Mucosa of rectum (tissue), 2 donors: Measurements from ENCODE around the gene IL17RC.
"Not testable (repeated sequence)": the region's sequence is repeated elsewhere in the genome, so short reads cannot be mapped to it uniquely, and the experiment has no call there.

Experiments used
- H3K27ac ChIP-seq, 2 donors: one replicate each; pipeline ENCODE4 v1.7.0; 2013; ENCODE audit warnings: inconsistent platforms in 2 of 2, low read depth in 2 of 2, low read length in 2 of 2
- H3K27me3 ChIP-seq, 2 donors: one replicate each; pipeline ENCODE4 v1.7.0; 2013; ENCODE audit warnings: low read length in 2 of 2; ENCODE audit not compliant: control insufficient read depth in 2 of 2, insufficient read depth in 2 of 2
- H3K36me3 ChIP-seq, 2 donors: one replicate each; pipeline ENCODE4 v1.7.0; 2013; ENCODE audit warnings: low read length in 2 of 2; ENCODE audit not compliant: control insufficient read depth in 2 of 2, insufficient read depth in 2 of 2
- H3K4me1 ChIP-seq, 2 donors: one replicate each; pipeline ENCODE4 v1.7.0; 2013; ENCODE audit warnings: low read length in 2 of 2, mild to moderate bottlenecking in 1 of 2; ENCODE audit not compliant: control insufficient read depth in 2 of 2, insufficient read depth in 2 of 2
- H3K4me3 ChIP-seq, 2 donors: one replicate each; pipeline ENCODE4 v1.7.0; 2013; ENCODE audit warnings: low read length in 2 of 2
- H3K9ac ChIP-seq, 2 donors: one replicate each; pipeline ENCODE4 v1.7.0; 2013; ENCODE audit warnings: low read length in 2 of 2, low read depth in 1 of 2, mild to moderate bottlenecking in 1 of 2
- H3K9me3 ChIP-seq, 2 donors: one replicate each; pipeline ENCODE4 v1.7.0; 2013; ENCODE audit warnings: low read length in 2 of 2; ENCODE audit not compliant: control insufficient read depth in 2 of 2
- donor health status: healthy.
- donor health status: Normal muscosa, but diverticular disease.

IL17RC gene

GRCh38 chr3:9893739-9894138, 23.2 kb upstream of the IL17RC start:
- H3K27me3 ChIP-seq: no peaks in the 10 kb centered on the region
- H3K27ac ChIP-seq: peak overlapping the region in 1 of 2 donors; percentile 68
- H3K9ac ChIP-seq: no peak overlapping the region
- H3K36me3 ChIP-seq: peaks cover 8 to 16% of the 10 kb centered on the region in 2 donors
- no peak overlapping the region for H3K4me3 ChIP-seq
- peaks cover 25 to 33% of the 10 kb centered on the region in 2 donors for H3K4me1 ChIP-seq
- no peaks in the 10 kb centered on the region for H3K9me3 ChIP-seq

GRCh38 chr3:9895715-9896114, 21.2 kb upstream of the IL17RC start:
- peaks cover 34 to 45% of the 10 kb centered on the region in 2 donors for H3K4me1 ChIP-seq
- not testable (repeated sequence) for H3K4me3 ChIP-seq, H3K9me3 ChIP-seq, H3K9ac ChIP-seq, H3K27ac ChIP-seq, H3K27me3 ChIP-seq
- H3K36me3 ChIP-seq: peaks cover 8 to 16% of the 10 kb centered on the region in 2 donors

- not testable (repeated sequence) for H3K4me3 ChIP-seq, H3K9me3 ChIP-seq, H3K9ac ChIP-seq, H3K27me3 ChIP-seq
- Histone ChIP-seq H3K4me1 (peaks cover 40 to 51% of the 10 kb centered on the region in 2 donors), H3K27ac (peak overlapping the region; percentile 91), H3K36me3 (peaks cover 8 to 16% of the 10 kb centered on the region in 2 donors)
Observed at GRCh38 chr3:9896755-9897407, 20.0 kb upstream of the IL17RC start.

GRCh38 chr3:9897408-9898372, 19.2 kb upstream of the IL17RC start:
- H3K4me3 ChIP-seq: peak overlapping the region; percentile 32 to 58
- H3K27me3 ChIP-seq: no peaks in the 10 kb centered on the region
- H3K9me3 ChIP-seq: no peaks in the 10 kb centered on the region
- H3K4me1 ChIP-seq: peaks cover 47 to 59% of the 10 kb centered on the region in 2 donors
- H3K27ac ChIP-seq: peak overlapping the region; percentile 91
- peak overlapping the region; percentile 66 to 69 for H3K9ac ChIP-seq
- peaks cover 7 to 11% of the 10 kb centered on the region in 2 donors for H3K36me3 ChIP-seq

GRCh38 chr3:9898467-9899241, 18.2 kb upstream of the IL17RC start:
- peak overlapping the region; percentile 66 to 69 for H3K9ac ChIP-seq

GRCh38 chr3:9899289-9899791, 17.6 kb upstream of the IL17RC start:
- H3K27ac ChIP-seq: peak overlapping the region; percentile 91
- H3K4me1 ChIP-seq: peaks cover 48 to 67% of the 10 kb centered on the region in 2 donors

More at GRCh38 chr3:9898467-9899241, 18.2 kb upstream of the IL17RC start:
- Histone ChIP-seq H3K27me3 (no peaks in the 10 kb centered on the region), H3K4me3 (peak overlapping the region; percentile 32 to 58), H3K9me3 (no peaks in the 10 kb centered on the region), H3K36me3 (peaks cover 0 to 2% of the 10 kb centered on the region in 2 donors), H3K4me1 (peaks cover 47 to 64% of the 10 kb centered on the region in 2 donors), H3K27ac (peak overlapping the region; percentile 91)

GRCh38 chr3:9900965-9901415, 15.9 kb upstream of the IL17RC start:
- not testable (repeated sequence) for H3K9me3 ChIP-seq, H3K4me3 ChIP-seq, H3K36me3 ChIP-seq, H3K27me3 ChIP-seq
- Histone ChIP-seq H3K27ac (peak overlapping the region; percentile 91), H3K9ac (peak overlapping the region in 1 of 2 donors; percentile 3), H3K4me1 (peaks cover 48 to 62% of the 10 kb centered on the region in 2 donors)

More at GRCh38 chr3:9899289-9899791, 17.6 kb upstream of the IL17RC start:
- no peaks in the 10 kb centered on the region for H3K27me3 ChIP-seq
- H3K9me3 ChIP-seq: no peaks in the 10 kb centered on the region
- H3K36me3 ChIP-seq: peaks cover 0 to 2% of the 10 kb centered on the region in 2 donors
- no peak overlapping the region for H3K4me3 ChIP-seq
- H3K9ac ChIP-seq: peak overlapping the region in 1 of 2 donors; percentile 59

- H3K27me3 ChIP-seq: no peaks in the 10 kb centered on the region
- H3K4me3 ChIP-seq: peak overlapping the region; percentile 77 to 87
- H3K36me3 ChIP-seq: peaks cover 7 to 9% of the 10 kb centered on the region in 2 donors
- H3K9ac ChIP-seq: peak overlapping the region in 1 of 2 donors; percentile 91
- H3K9me3 ChIP-seq: no peaks in the 10 kb centered on the region
- peak overlapping the region; percentile 82 to 88 for H3K27ac ChIP-seq
- peaks cover 43 to 58% of the 10 kb centered on the region in 2 donors for H3K4me1 ChIP-seq
Observed at GRCh38 chr3:9901967-9902366, 14.9 kb upstream of the IL17RC start.

- Histone ChIP-seq H3K36me3 (peaks cover 10 to 14% of the 10 kb centered on the region in 2 donors), H3K9ac (peak within 1 kb of the TSS; percentile 88 to 91), H3K4me1 (peaks cover 37 to 51% of the 10 kb centered on the region in 2 donors), H3K9me3 (no peaks in the 10 kb centered on the region), H3K27ac (peak within 1 kb of the TSS; percentile 82 to 88), H3K27me3 (no peaks in the 10 kb centered on the region), H3K4me3 (peak within 1 kb of the TSS; percentile 77 to 87)
Observed at GRCh38 chr3:9902372-9903237, 14.3 kb upstream of the IL17RC start, which contains the start of gene IL17RE. Gene IL17RE, plus strand, starts transcription at chr3:9902848. Its CDS starts 85 bp downstream, at chr3:9902933.
